Ascending aorta (tissue), 2 donors: ENCODE data around the gene OSTM1. TPM values are rescaled to one million over a fixed set of nuclear protein-coding genes. Genes with fewer than 3 reads are reported as not detected.
A peak's percentile ranks its signal among the peaks of the same experiment; 100 is the strongest.

Source experiments
- DNase-seq, 2 donors: peaks; one replicate each; pipeline ENCODE4 v3.0.0-alpha.2; 2019; ENCODE audit warnings: low spot score in 2 of 2
- H3K27ac ChIP-seq, 2 donors: fragments of 200-600 bp; sonication (generic); one replicate each; pipeline ENCODE4 v1.5.1; 2016 to 2017; ENCODE audit warnings: mild to moderate bottlenecking in 1 of 2
- H3K27me3 ChIP-seq: fragments of 200-600 bp; sonication (generic); one replicate; pipeline ENCODE4 v1.5.1; 2017
- H3K36me3 ChIP-seq, 2 donors: fragments of 200-600 bp; sonication (generic); one replicate each; pipeline ENCODE4 v1.5.1; 2016
- H3K4me1 ChIP-seq, 2 donors: fragments of 200-600 bp; sonication (generic); one replicate each; pipeline ENCODE4 v1.5.1; 2016 to 2017; ENCODE audit warnings: mild to moderate bottlenecking in 1 of 2
- H3K4me3 ChIP-seq, 2 donors: fragments of 200-600 bp; sonication (generic); one replicate each; pipeline ENCODE4 v1.5.1; 2016 to 2017; ENCODE audit warnings: mild to moderate bottlenecking in 1 of 2
- H3K9me3 ChIP-seq, 2 donors: fragments of 200-600 bp; sonication (generic); one replicate each; pipeline ENCODE4 v1.5.1; 2016
- CTCF ChIP-seq, 3 experiments: fragments of 200-600 bp in 2 of 3; fragments of 450-650 bp in 1 of 3; sonication (generic) in 2 of 3; IDR thresholded peaks; one replicate each; pipeline ENCODE4 v1.5.1; 2016 to 2019; ENCODE audit warnings: antibody characterized with exemption in 3 of 3, mild to moderate bottlenecking in 1 of 3, moderate library complexity in 1 of 3
- intact Hi-C: fragments of 100-400 bp; cut with DNase I; formaldehyde crosslinking; loops from one replicate; pipeline ENCODE4 v1.15.1; 2023
- total RNA-seq: library from RNA; depleted of rRNA; stranded (reverse); fragments of >200 nt; gene quantifications from one replicate; pipeline ENCODE4 v1.1.0, GENCODE V29; 2016

OSTM1 gene
- total RNA-seq, 1 donor from 2014 or later = 78.7 TPM

GRCh38 chr6:108082539-108082938 is 8.0 kb upstream of the OSTM1 start:
- H3K4me3 ChIP-seq = no peak overlapping the region
- no peak for DNase-seq
- H3K36me3 ChIP-seq = no peaks in the 10 kb centered on the region
- no peaks in the 10 kb centered on the region for H3K27me3 ChIP-seq
- H3K9me3 ChIP-seq = no peaks in the 10 kb centered on the region
- intact Hi-C loops = no loop called here
- H3K27ac ChIP-seq = no peak overlapping the region
- H3K4me1 ChIP-seq = no peaks in the 10 kb centered on the region
- TF ChIP-seq CTCF (IDR thresholded peaks at IDR 0.05) = no peak

- Histone ChIP-seq H3K27me3 (no peaks in the 10 kb centered on the region), H3K9me3 (no peaks in the 10 kb centered on the region), H3K4me3 (no peak overlapping the region), H3K4me1 (peaks cover 2 to 3% of the 10 kb centered on the region in 2 donors), H3K27ac (no peak overlapping the region), H3K36me3 (no peaks in the 10 kb centered on the region)
- no peak for TF ChIP-seq CTCF (IDR thresholded peaks at IDR 0.05)
- no peak for DNase-seq
- intact Hi-C loops = no loop called here
These were observed 5.7 kb upstream of the OSTM1 start for GRCh38 chr6:108080010-108080780.

- no peaks in the 10 kb centered on the region for H3K27me3 ChIP-seq
- no peak for DNase-seq
- no peaks in the 10 kb centered on the region for H3K36me3 ChIP-seq
- peaks cover 3 to 10% of the 10 kb centered on the region in 2 donors for H3K4me1 ChIP-seq
- TF ChIP-seq CTCF (IDR thresholded peaks at IDR 0.05) = no peak
- H3K9me3 ChIP-seq = no peaks in the 10 kb centered on the region
- intact Hi-C loops = loop anchor here (10.0 kb wide), 3 partner anchors 217 to 1617 kb away; partner anchors contain the start of genes AFG1L, AK9 and FIG4
- no peak overlapping the region for H3K27ac ChIP-seq
- H3K4me3 ChIP-seq = no peak overlapping the region
These were observed 3.6 kb upstream of the OSTM1 start for GRCh38 chr6:108078191-108078590.

- Histone ChIP-seq H3K36me3 (no peaks in the 10 kb centered on the region), H3K27me3 (no peaks in the 10 kb centered on the region), H3K27ac (peak overlapping the region; percentile 73 to 78), H3K4me1 (peaks cover 3 to 10% of the 10 kb centered on the region in 2 donors), H3K9me3 (no peaks in the 10 kb centered on the region), H3K4me3 (peak overlapping the region; percentile 87 to 89)
- TF ChIP-seq CTCF (IDR thresholded peaks at IDR 0.05) = no peak
- peak in 1 of 2 donors; percentile 71 for DNase-seq
- intact Hi-C loops = loop anchor here (1.0 to 10.0 kb wide), 6 partner anchors 116 to 1621 kb away; partner anchors contain the start of genes AFG1L, AK9, CD164 and FIG4
These were observed 533 bp downstream of the OSTM1 start for GRCh38 chr6:108074057-108074358.

- Histone ChIP-seq H3K36me3 (no peaks in the 10 kb centered on the region), H3K9me3 (no peaks in the 10 kb centered on the region), H3K27ac (no peak overlapping the region), H3K27me3 (no peaks in the 10 kb centered on the region), H3K4me1 (peaks cover 3 to 10% of the 10 kb centered on the region in 2 donors), H3K4me3 (no peak overlapping the region)
- intact Hi-C loops = loop anchor here (5.0 to 10.0 kb wide), 5 partner anchors 190 to 1623 kb away; partner anchors contain the start of genes AFG1L, AK9, CD164 and FIG4
- no peak for TF ChIP-seq CTCF (IDR thresholded peaks at IDR 0.05)
- DNase-seq = no peak
These were observed 2.7 kb downstream of the OSTM1 start for GRCh38 chr6:108071736-108072276.
